HepG2 (cell line): ENCODE results near the gene SFI1. TPM values are rescaled to one million over a fixed set of nuclear protein-coding genes. Genes with fewer than 3 reads are reported as not detected.

Experiments
- ATF7-NPFF ChIP-seq: sonication (generic); formaldehyde crosslinking; IDR thresholded peaks from 2 replicates; pipeline ENCODE4 v1.8.1; 2023; ENCODE audit warnings: mild to moderate bottlenecking, low read depth, missing genetic modification reagents, moderate library complexity
- CREB1 ChIP-seq, 2 experiments: fragments of 450-650 bp in 1 of 2; IDR thresholded peaks; 2 replicates each; pipeline ENCODE4 v1.6.1; 2016 to 2017; ENCODE audit warnings: control low read depth in 1 of 2, mild to moderate bottlenecking in 1 of 2, missing compliant biosample characterization in 1 of 2, missing genetic modification characterization in 1 of 2
- EED ChIP-seq: sonication (generic); formaldehyde crosslinking; IDR thresholded peaks from 2 replicates; pipeline ENCODE4 v1.5.0; 2020; ENCODE audit warnings: mild to moderate bottlenecking, missing genetic modification reagents
- GFI1 ChIP-seq: sonication (generic); formaldehyde crosslinking; IDR thresholded peaks from 2 replicates; pipeline ENCODE4 v1.5.0; 2020; ENCODE audit warnings: missing genetic modification reagents, mild to moderate bottlenecking, borderline replicate concordance
- GZF1 ChIP-seq: sonication (generic); formaldehyde crosslinking; IDR thresholded peaks from 2 replicates; pipeline ENCODE4 v1.5.1; 2020; ENCODE audit warnings: mild to moderate bottlenecking, missing genetic modification reagents
- HMGA1 ChIP-seq: sonication (generic); formaldehyde crosslinking; conservative IDR thresholded peaks from 2 replicates; pipeline ENCODE4 v1.4.0; 2020; ENCODE audit warnings: missing genetic modification reagents
- JUNB ChIP-seq: sonication (generic); formaldehyde crosslinking; IDR thresholded peaks from 2 replicates; pipeline ENCODE4 v1.8.0; 2022; ENCODE audit warnings: missing genetic modification reagents, mild to moderate bottlenecking, borderline replicate concordance
- KLF15 ChIP-seq: sonication (generic); formaldehyde crosslinking; IDR thresholded peaks from 2 replicates; pipeline ENCODE4 v1.8.1; 2023; ENCODE audit warnings: borderline replicate concordance, mild to moderate bottlenecking, inconsistent platforms, missing genetic modification reagents, mixed read lengths
- LCORL ChIP-seq, 2 experiments: fragments of 450-650 bp in 1 of 2; sonication (generic) in 1 of 2; formaldehyde crosslinking in 1 of 2; IDR thresholded peaks; 2 replicates each; pipeline versions ENCODE4 v1.5.0 to v1.6.1; 2017 to 2020; ENCODE audit warnings: antibody characterized with exemption in 1 of 2, missing genetic modification reagents in 1 of 2
- NCOA5 ChIP-seq: sonication (generic); formaldehyde crosslinking; IDR thresholded peaks from 2 replicates; pipeline ENCODE4 v1.4.0; 2020; ENCODE audit warnings: missing genetic modification reagents
- NFE2L1 ChIP-seq: sonication (generic); formaldehyde crosslinking; IDR thresholded peaks from 2 replicates; pipeline ENCODE4 v1.4.0; 2020; ENCODE audit warnings: missing genetic modification reagents, mild to moderate bottlenecking, borderline replicate concordance
- NR2F1 ChIP-seq, 2 experiments: fragments of 450-650 bp in 1 of 2; formaldehyde crosslinking in 1 of 2; IDR thresholded peaks; 2 replicates each; pipeline versions ENCODE4 v1.5.0 to v1.6.1; 2016 to 2020; ENCODE audit warnings: mild to moderate bottlenecking in 1 of 2, missing compliant biosample characterization in 1 of 2, missing genetic modification reagents in 1 of 2, moderate library complexity in 1 of 2
- POLR2AphosphoS5 ChIP-seq: IDR thresholded peaks from 2 replicates; pipeline ENCODE4 v1.6.1; 2012; ENCODE audit warnings: low read depth, low read length
- SIX4 ChIP-seq: sonication (generic); formaldehyde crosslinking; IDR thresholded peaks from 2 replicates; pipeline ENCODE4 v1.4.0; 2020; ENCODE audit warnings: missing genetic modification reagents
- STAT5B ChIP-seq: sonication (generic); formaldehyde crosslinking; IDR thresholded peaks from 2 replicates; pipeline ENCODE4 v1.4.0; 2020; ENCODE audit warnings: missing genetic modification reagents
- TEAD3 ChIP-seq: optimal IDR thresholded peaks from 2 replicates; pipeline ENCODE3; 2016; ENCODE audit warnings: borderline replicate concordance
- polyA plus RNA-seq, 8 experiments: library from polyadenylated mRNA; depleted of rRNA in 3 of 8; stranded (reverse) in 7 of 8; unstranded in 1 of 8; fragments of >200 nt; fragmentation: Illumina TruSeq in 4 of 8; extraction: Trizol in 4 of 8; gene quantifications; 2 replicates each; pipeline versions ENCODE4 v1.2.1 to v1.2.3, GENCODE V29; 2011 to 2016; ENCODE audit warnings: low read depth in 4 of 8, missing spikeins in 1 of 8, mixed read lengths in 1 of 8; ENCODE audit not compliant: insufficient read depth in 1 of 8
- total RNA-seq, 5 experiments: library from RNA; depleted of rRNA; stranded (reverse); fragments of >200 nt; fragmentation: Illumina TruSeq; extraction: Trizol; gene quantifications; 2 replicates each; pipeline ENCODE4 v1.2.3, GENCODE V29; 2016; ENCODE audit warnings: low read depth in 1 of 5
- TF ChIP-seq, protein P1 (sequence below): sonication (generic); formaldehyde crosslinking; IDR thresholded peaks from 2 replicates; pipeline ENCODE4 v1.9.0; 2021; ENCODE audit warnings: missing genetic modification reagents, borderline replicate concordance
- TF ChIP-seq, protein P2 (sequence below): sonication (generic); formaldehyde crosslinking; IDR thresholded peaks from 2 replicates; pipeline ENCODE4 v1.4.0; 2020; ENCODE audit warnings: missing genetic modification reagents
- TF ChIP-seq, protein P3 (sequence below): sonication (generic); formaldehyde crosslinking; conservative IDR thresholded peaks from 2 replicates; pipeline ENCODE4 v1.8.0; 2022; ENCODE audit warnings: mild to moderate bottlenecking, moderate library complexity, missing genetic modification reagents
- TF ChIP-seq, protein P4 (sequence below): sonication (generic); formaldehyde crosslinking; IDR thresholded peaks from 2 replicates; pipeline ENCODE4 v1.5.1; 2020; ENCODE audit warnings: missing genetic modification reagents, mild to moderate bottlenecking, borderline replicate concordance

Gene SFI1
- total and polyA plus RNA-seq, 2 of the 13 experiments (the other 11 are each of a cell fraction or from before 2014, with no cell fraction given) = 20.5 to 40.1 TPM

DNA sequence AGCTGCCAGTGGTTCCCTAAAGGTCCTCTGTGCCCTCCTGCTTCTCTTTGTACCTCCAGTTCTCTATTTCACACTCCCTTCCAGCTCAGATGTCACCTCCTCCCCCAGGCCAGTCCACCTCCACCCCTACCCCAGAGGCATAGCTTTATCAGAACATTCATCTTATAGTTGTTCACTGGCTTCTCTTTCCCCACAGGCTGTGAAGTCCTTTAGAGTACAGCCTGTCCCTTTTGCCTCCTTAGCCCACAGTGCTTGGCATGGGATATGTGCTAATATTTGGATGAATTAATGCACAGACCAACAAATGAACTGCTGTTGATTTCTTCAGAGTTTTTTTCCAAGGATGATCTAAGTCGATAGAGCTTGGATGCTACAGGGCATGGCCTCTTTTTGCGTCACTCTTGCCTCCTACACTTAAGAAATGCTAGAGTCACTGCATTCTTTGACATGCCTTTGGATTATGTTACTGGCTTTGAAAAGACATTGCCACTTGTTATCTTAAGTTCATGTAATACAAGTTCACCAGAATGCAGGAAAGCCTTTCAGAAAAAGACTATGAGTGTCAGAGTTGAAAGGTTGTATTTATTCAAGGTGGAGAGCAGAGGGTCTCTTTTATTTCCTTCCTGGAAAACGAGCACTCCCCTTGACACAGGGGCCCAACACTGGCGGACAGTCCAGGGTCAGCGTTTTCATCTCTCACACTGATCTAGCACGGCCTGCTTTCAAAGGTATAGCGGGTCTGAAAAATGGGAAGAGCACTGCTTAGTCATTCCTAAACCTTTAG, 90.0 kb downstream of the SFI1 start (continued):
- TF ChIP-seq JUNB (CRISPR knock-in tag) (no peak), GZF1 (no peak), EED (CRISPR knock-in tag) (no peak), POLR2AphosphoS5 (no peak), ATF7-NPFF (CRISPR knock-in tag) (no peak), STAT5B (CRISPR knock-in tag) (0 out of 2 replicates have a peak, but pooled peaks have one; percentile 79), CREB1 (IDR thresholded peaks at IDR 0.05) (no peak), CREB1 (CRISPR knock-in tag; IDR thresholded peaks at IDR 0.05) (peak; percentile 76; the same call in 1 of the 2 replicates), LCORL (IDR thresholded peaks at IDR 0.05) (no peak), LCORL (CRISPR knock-in tag; IDR thresholded peaks at IDR 0.05) (peak; percentile 49; the same call in 1 of the 2 replicates), NCOA5 (CRISPR knock-in tag) (no peak), NFE2L1 (no peak), KLF15 (CRISPR knock-in tag) (no peak), TEAD3 (CRISPR knock-in tag) (peak; percentile 75), HMGA1 (CRISPR knock-in tag) (no peak), SIX4 (CRISPR knock-in tag) (peak; percentile 86; the same call in 1 of the 2 replicates), NR2F1 (CRISPR knock-in tag; IDR thresholded peaks at IDR 0.05) (peak; percentile 71 to 80), GFI1 (CRISPR knock-in tag) (peak; percentile 71; the same call in 1 of the 2 replicates)
- TF ChIP-seq, protein P1, sequence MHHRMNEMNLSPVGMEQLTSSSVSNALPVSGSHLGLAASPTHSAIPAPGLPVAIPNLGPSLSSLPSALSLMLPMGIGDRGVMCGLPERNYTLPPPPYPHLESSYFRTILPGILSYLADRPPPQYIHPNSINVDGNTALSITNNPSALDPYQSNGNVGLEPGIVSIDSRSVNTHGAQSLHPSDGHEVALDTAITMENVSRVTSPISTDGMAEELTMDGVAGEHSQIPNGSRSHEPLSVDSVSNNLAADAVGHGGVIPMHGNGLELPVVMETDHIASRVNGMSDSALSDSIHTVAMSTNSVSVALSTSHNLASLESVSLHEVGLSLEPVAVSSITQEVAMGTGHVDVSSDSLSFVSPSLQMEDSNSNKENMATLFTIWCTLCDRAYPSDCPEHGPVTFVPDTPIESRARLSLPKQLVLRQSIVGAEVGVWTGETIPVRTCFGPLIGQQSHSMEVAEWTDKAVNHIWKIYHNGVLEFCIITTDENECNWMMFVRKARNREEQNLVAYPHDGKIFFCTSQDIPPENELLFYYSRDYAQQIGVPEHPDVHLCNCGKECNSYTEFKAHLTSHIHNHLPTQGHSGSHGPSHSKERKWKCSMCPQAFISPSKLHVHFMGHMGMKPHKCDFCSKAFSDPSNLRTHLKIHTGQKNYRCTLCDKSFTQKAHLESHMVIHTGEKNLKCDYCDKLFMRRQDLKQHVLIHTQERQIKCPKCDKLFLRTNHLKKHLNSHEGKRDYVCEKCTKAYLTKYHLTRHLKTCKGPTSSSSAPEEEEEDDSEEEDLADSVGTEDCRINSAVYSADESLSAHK (CRISPR knock-in tag) = no peak
- TF ChIP-seq, protein P2, sequence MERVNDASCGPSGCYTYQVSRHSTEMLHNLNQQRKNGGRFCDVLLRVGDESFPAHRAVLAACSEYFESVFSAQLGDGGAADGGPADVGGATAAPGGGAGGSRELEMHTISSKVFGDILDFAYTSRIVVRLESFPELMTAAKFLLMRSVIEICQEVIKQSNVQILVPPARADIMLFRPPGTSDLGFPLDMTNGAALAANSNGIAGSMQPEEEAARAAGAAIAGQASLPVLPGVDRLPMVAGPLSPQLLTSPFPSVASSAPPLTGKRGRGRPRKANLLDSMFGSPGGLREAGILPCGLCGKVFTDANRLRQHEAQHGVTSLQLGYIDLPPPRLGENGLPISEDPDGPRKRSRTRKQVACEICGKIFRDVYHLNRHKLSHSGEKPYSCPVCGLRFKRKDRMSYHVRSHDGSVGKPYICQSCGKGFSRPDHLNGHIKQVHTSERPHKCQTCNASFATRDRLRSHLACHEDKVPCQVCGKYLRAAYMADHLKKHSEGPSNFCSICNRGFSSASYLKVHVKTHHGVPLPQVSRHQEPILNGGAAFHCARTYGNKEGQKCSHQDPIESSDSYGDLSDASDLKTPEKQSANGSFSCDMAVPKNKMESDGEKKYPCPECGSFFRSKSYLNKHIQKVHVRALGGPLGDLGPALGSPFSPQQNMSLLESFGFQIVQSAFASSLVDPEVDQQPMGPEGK = peak; percentile 78
- TF ChIP-seq, protein P3, sequence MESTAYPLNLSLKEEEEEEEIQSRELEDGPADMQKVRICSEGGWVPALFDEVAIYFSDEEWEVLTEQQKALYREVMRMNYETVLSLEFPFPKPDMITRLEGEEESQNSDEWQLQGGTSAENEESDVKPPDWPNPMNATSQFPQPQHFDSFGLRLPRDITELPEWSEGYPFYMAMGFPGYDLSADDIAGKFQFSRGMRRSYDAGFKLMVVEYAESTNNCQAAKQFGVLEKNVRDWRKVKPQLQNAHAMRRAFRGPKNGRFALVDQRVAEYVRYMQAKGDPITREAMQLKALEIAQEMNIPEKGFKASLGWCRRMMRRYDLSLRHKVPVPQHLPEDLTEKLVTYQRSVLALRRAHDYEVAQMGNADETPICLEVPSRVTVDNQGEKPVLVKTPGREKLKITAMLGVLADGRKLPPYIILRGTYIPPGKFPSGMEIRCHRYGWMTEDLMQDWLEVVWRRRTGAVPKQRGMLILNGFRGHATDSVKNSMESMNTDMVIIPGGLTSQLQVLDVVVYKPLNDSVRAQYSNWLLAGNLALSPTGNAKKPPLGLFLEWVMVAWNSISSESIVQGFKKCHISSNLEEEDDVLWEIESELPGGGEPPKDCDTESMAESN (CRISPR knock-in tag) = 0 out of 2 replicates have a peak, but pooled peaks have one; percentile 50
- TF ChIP-seq, protein P4, sequence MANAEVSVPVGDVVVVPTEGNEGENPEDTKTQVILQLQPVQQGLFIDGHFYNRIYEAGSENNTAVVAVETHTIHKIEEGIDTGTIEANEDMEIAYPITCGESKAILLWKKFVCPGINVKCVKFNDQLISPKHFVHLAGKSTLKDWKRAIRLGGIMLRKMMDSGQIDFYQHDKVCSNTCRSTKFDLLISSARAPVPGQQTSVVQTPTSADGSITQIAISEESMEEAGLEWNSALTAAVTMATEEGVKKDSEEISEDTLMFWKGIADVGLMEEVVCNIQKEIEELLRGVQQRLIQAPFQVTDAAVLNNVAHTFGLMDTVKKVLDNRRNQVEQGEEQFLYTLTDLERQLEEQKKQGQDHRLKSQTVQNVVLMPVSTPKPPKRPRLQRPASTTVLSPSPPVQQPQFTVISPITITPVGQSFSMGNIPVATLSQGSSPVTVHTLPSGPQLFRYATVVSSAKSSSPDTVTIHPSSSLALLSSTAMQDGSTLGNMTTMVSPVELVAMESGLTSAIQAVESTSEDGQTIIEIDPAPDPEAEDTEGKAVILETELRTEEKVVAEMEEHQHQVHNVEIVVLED (CRISPR knock-in tag) = no peak
